ENCODE data around the gene SDHC.
"Not testable (repeated sequence)": the region's sequence is repeated elsewhere in the genome, so short reads cannot be mapped to it uniquely, and the experiment has no call there.

DNA sequence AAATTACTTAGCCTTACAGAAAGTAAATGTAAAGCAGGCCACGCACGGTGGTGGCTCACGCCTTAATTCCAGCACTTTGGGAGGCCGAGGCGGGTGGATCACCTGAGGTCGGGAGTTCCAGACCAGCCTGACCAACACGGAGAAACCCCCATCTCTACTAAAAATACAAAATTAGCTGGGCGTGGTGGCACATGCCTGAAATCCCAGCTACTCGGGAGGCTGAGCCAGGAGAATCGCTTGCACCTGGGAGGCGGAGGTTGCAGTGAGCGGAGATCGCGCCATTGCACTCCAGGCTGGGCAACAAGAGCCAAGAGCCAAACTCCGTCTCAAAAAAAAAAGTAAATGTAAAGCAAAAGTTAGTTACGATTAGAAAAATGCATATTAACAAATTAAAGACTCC lies 75.0 kb downstream of the SDHC start:
- not testable (repeated sequence) for TF ChIP-seq RAD21 (IDR thresholded peaks at IDR 0.05); EGR1 (IDR thresholded peaks at IDR 0.05; ENCODE audit: low read depth in 2 of 2)

Measured in liver (tissue), 2 donors.